HEK293 (cell line): ENCODE data around the gene TBC1D5.

Source experiments
- CTCF ChIA-PET: fragments of 350-600 bp; formaldehyde crosslinking; extraction: SDS; loops from one replicate; lab custom pipeline; 2021; ENCODE audit warnings: antibody characterized with exemption; lab: Yijun Ruan, JAX
- POLR2A ChIA-PET: fragments of 300-600 bp; formaldehyde crosslinking; extraction: SDS; loops from one replicate; lab custom pipeline; 2020; ENCODE audit warnings: antibody characterized with exemption, inconsistent platforms; lab: Yijun Ruan, JAX
- H3K27ac ChIP-seq: fragments of 200-500 bp; sonication (Bioruptor generic); 2 replicates; pipeline ENCODE4 v1.5.1; 2014; ENCODE audit warnings: low read depth, low read length, control low read depth, inconsistent platforms; ENCODE audit errors: extremely low read depth
- H3K36me3 ChIP-seq, 2 experiments: fragments of 200-500 bp in 1 of 2; sonication (Bioruptor generic) in 1 of 2; 1 replicate in 1 of 2; 2 replicates in 1 of 2; pipeline ENCODE4 v1.5.1; 2014 to 2017; ENCODE audit warnings: inconsistent platforms in 2 of 2, low read length in 2 of 2; ENCODE audit not compliant: control insufficient read depth in 2 of 2, insufficient read depth in 1 of 2
- H3K4me1 ChIP-seq: fragments of 200-500 bp; sonication (Bioruptor generic); 2 replicates; pipeline ENCODE4 v1.5.1; 2014; ENCODE audit warnings: mild to moderate bottlenecking, low read length, inconsistent platforms; ENCODE audit not compliant: control insufficient read depth, insufficient read depth
- H3K4me3 ChIP-seq: 2 replicates; pipeline ENCODE4 v1.5.1; 2011; ENCODE audit warnings: low read depth, mild to moderate bottlenecking, control low read depth, low read length, moderate library complexity
- H3K9me3 ChIP-seq: fragments of 200-500 bp; sonication (Bioruptor generic); 2 replicates; pipeline ENCODE4 v1.5.1; 2014; ENCODE audit warnings: low read depth, low read length, inconsistent platforms; ENCODE audit not compliant: control insufficient read depth, insufficient read depth
- PRDM1 ChIP-seq: fragments of 450-650 bp; formaldehyde crosslinking; IDR thresholded peaks from 2 replicates; pipeline ENCODE4; 2016; ENCODE audit warnings: missing biosample characterization, missing genetic modification characterization
- ZFP3 ChIP-seq: fragments of 450-650 bp; formaldehyde crosslinking; IDR thresholded peaks from 2 replicates; pipeline ENCODE4 v1.5.1; 2016; ENCODE audit warnings: low read depth, missing biosample characterization, missing genetic modification characterization
- ZNF132 ChIP-seq: fragments of 450-650 bp; formaldehyde crosslinking; IDR thresholded peaks from 2 replicates; pipeline ENCODE4 v1.5.1; 2017; ENCODE audit warnings: missing biosample characterization, missing genetic modification characterization, borderline replicate concordance
- ZNF133 ChIP-seq: fragments of 450-650 bp; formaldehyde crosslinking; IDR thresholded peaks from 2 replicates; pipeline ENCODE4 v1.5.1; 2016; ENCODE audit warnings: missing biosample characterization, missing genetic modification characterization
- ZNF302 ChIP-seq: fragments of 450-650 bp; formaldehyde crosslinking; IDR thresholded peaks from 2 replicates; pipeline ENCODE4 v1.5.1; 2016; ENCODE audit warnings: missing biosample characterization, missing genetic modification characterization, low read depth
- ZNF48 ChIP-seq: fragments of 450-650 bp; formaldehyde crosslinking; IDR thresholded peaks from 2 replicates; pipeline ENCODE4 v1.5.1; 2016; ENCODE audit warnings: missing biosample characterization, missing genetic modification characterization
- ZNF544 ChIP-seq: fragments of 450-650 bp; formaldehyde crosslinking; IDR thresholded peaks from 2 replicates; pipeline ENCODE4 v1.5.0; 2017; ENCODE audit warnings: missing biosample characterization, missing genetic modification characterization
- ZNF670 ChIP-seq: fragments of 450-650 bp; formaldehyde crosslinking; IDR thresholded peaks from 2 replicates; pipeline ENCODE4 v1.5.1; 2016; ENCODE audit warnings: missing biosample characterization, missing genetic modification characterization, low read depth
- TF ChIP-seq, protein P1 (sequence below): fragments of 450-650 bp; formaldehyde crosslinking; IDR thresholded peaks from 2 replicates; pipeline ENCODE4 v1.5.1; 2017; ENCODE audit warnings: missing biosample characterization, missing genetic modification characterization
- TF ChIP-seq, protein P2 (sequence below): fragments of 450-650 bp; formaldehyde crosslinking; IDR thresholded peaks from 2 replicates; pipeline ENCODE4 v1.5.1; 2016; ENCODE audit warnings: missing biosample characterization, missing genetic modification characterization
- TF ChIP-seq, protein P3 (sequence below): fragments of 450-650 bp; formaldehyde crosslinking; IDR thresholded peaks from 2 replicates; pipeline ENCODE4 v1.5.1; 2017; ENCODE audit warnings: missing biosample characterization, missing genetic modification characterization
- TF ChIP-seq, protein P4 (sequence below): fragments of 450-650 bp; formaldehyde crosslinking; IDR thresholded peaks from 2 replicates; pipeline ENCODE4 v1.5.0; 2017; ENCODE audit warnings: missing biosample characterization, missing genetic modification characterization, borderline replicate concordance

The TBC1D5 gene

DNA sequence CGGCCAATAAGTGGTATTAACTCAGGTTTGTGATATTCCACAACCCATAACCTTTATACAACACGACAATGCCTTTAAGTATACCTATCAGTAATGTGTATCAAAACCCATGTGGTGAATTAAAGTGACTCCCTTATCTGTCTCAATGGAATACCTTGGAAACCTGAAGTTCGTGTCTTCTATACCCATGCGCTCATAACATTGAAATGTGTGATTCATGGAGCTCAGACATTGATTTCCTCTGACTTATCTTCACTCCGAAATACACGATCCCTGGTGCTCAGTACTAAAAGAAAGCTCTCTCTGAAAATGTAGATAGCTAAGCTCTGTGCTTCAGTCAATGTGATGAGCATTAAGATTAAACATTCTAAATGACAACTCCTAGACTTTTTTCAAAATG is 140.3 kb downstream of the TBC1D5 start (continued):
- TF ChIP-seq, protein P1, sequence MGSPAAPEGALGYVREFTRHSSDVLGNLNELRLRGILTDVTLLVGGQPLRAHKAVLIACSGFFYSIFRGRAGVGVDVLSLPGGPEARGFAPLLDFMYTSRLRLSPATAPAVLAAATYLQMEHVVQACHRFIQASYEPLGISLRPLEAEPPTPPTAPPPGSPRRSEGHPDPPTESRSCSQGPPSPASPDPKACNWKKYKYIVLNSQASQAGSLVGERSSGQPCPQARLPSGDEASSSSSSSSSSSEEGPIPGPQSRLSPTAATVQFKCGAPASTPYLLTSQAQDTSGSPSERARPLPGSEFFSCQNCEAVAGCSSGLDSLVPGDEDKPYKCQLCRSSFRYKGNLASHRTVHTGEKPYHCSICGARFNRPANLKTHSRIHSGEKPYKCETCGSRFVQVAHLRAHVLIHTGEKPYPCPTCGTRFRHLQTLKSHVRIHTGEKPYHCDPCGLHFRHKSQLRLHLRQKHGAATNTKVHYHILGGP (tag by site-specific recombination), result no peak
- TF ChIP-seq ZNF670 (tag by site-specific recombination), result no peak
- TF ChIP-seq, protein P2, sequence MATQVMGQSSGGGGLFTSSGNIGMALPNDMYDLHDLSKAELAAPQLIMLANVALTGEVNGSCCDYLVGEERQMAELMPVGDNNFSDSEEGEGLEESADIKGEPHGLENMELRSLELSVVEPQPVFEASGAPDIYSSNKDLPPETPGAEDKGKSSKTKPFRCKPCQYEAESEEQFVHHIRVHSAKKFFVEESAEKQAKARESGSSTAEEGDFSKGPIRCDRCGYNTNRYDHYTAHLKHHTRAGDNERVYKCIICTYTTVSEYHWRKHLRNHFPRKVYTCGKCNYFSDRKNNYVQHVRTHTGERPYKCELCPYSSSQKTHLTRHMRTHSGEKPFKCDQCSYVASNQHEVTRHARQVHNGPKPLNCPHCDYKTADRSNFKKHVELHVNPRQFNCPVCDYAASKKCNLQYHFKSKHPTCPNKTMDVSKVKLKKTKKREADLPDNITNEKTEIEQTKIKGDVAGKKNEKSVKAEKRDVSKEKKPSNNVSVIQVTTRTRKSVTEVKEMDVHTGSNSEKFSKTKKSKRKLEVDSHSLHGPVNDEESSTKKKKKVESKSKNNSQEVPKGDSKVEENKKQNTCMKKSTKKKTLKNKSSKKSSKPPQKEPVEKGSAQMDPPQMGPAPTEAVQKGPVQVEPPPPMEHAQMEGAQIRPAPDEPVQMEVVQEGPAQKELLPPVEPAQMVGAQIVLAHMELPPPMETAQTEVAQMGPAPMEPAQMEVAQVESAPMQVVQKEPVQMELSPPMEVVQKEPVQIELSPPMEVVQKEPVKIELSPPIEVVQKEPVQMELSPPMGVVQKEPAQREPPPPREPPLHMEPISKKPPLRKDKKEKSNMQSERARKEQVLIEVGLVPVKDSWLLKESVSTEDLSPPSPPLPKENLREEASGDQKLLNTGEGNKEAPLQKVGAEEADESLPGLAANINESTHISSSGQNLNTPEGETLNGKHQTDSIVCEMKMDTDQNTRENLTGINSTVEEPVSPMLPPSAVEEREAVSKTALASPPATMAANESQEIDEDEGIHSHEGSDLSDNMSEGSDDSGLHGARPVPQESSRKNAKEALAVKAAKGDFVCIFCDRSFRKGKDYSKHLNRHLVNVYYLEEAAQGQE (tag by site-specific recombination), result no peak
- TF ChIP-seq, all 188 proteins: peak for 0

DNA sequence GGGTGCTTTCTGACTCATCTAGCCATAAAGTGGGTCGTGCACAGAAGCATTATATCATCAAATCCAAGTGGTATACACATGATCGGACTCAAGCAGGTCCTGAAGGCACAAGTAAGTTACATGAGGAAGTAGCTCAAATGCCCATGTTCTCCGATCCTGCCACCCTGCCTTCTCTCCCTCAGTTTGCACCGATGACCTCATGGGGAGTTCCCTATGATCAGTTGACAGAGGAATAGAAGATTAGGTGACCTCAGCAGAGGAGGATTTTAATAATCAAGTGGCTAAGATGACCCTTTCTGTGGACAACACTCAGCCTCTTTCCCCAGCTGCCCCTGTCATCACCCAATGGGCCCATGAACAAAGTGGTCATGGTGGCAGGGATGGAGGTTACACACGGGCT is 149.5 kb downstream of the TBC1D5 start:
- POLR2A ChIA-PET, result no interaction called here
- CTCF ChIA-PET, result interaction anchor here (0.6 to 1.5 kb wide), 2 partner anchors 93 to 663 kb away, joined by 3 to 4 read pairs; no protein-coding TSS in a partner anchor

DNA sequence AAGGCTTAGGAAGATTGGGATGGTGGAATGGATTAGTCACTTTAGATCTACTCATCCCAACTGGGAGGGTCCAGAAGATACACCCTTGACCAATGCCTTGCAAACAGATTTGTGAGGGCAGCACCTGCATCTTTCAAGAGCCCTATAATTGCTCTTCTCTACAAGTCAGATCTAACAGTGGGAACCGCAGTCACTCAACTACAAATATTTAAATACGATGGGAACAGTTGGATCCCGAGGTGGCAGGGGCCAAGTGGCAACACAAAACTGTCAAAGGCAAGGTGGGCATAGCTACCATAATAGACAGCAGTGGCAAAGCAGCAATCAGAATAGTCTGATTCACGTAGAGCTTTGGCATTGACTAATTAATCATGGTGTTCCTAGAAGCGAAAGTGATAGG is 152.0 kb downstream of the TBC1D5 start:
- Histone ChIP-seq H3K4me1 (no peaks in the 10 kb centered on the region), H3K4me3 (no peak overlapping the region), H3K36me3 (no peaks in the 10 kb centered on the region), H3K27ac (no peak overlapping the region), H3K9me3 (no peaks in the 10 kb centered on the region)
- CTCF ChIA-PET, result no interaction called here
- POLR2A ChIA-PET, result no interaction called here
- TF ChIP-seq ZNF133 (no peak), ZNF132 (no peak), ZNF302 (tag by site-specific recombination) (peak; percentile 99), PRDM1 (no peak)
- TF ChIP-seq, protein P3, sequence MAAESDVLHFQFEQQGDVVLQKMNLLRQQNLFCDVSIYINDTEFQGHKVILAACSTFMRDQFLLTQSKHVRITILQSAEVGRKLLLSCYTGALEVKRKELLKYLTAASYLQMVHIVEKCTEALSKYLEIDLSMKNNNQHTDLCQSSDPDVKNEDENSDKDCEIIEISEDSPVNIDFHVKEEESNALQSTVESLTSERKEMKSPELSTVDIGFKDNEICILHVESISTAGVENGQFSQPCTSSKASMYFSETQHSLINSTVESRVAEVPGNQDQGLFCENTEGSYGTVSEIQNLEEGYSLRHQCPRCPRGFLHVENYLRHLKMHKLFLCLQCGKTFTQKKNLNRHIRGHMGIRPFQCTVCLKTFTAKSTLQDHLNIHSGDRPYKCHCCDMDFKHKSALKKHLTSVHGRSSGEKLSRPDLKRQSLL (tag by site-specific recombination), result no peak

More for the DNA sequence above, 149.5 kb downstream of the TBC1D5 start:
- no peaks in the 10 kb centered on the region for H3K36me3 ChIP-seq
- H3K27ac ChIP-seq, result no peak overlapping the region
- no peak overlapping the region for H3K4me3 ChIP-seq
- H3K9me3 ChIP-seq, result no peaks in the 10 kb centered on the region
- TF ChIP-seq, protein P1 (tag by site-specific recombination), result no peak
- TF ChIP-seq ZNF544 (no peak), ZNF48 (tag by site-specific recombination) (no peak), ZFP3 (no peak)
- TF ChIP-seq, protein P3 (tag by site-specific recombination), result no peak
- TF ChIP-seq, protein P4, sequence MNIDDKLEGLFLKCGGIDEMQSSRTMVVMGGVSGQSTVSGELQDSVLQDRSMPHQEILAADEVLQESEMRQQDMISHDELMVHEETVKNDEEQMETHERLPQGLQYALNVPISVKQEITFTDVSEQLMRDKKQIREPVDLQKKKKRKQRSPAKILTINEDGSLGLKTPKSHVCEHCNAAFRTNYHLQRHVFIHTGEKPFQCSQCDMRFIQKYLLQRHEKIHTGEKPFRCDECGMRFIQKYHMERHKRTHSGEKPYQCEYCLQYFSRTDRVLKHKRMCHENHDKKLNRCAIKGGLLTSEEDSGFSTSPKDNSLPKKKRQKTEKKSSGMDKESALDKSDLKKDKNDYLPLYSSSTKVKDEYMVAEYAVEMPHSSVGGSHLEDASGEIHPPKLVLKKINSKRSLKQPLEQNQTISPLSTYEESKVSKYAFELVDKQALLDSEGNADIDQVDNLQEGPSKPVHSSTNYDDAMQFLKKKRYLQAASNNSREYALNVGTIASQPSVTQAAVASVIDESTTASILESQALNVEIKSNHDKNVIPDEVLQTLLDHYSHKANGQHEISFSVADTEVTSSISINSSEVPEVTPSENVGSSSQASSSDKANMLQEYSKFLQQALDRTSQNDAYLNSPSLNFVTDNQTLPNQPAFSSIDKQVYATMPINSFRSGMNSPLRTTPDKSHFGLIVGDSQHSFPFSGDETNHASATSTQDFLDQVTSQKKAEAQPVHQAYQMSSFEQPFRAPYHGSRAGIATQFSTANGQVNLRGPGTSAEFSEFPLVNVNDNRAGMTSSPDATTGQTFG (tag by site-specific recombination), result no peak
- no peaks in the 10 kb centered on the region for H3K4me1 ChIP-seq
